ENCODE data around the gene AMER2. TPM values are rescaled to one million over a fixed set of nuclear protein-coding genes. Genes with fewer than 3 reads are reported as not detected.

The AMER2 gene
- polyA plus RNA-seq, 1 donor from 2014 or later: 33.2 TPM

DNA sequence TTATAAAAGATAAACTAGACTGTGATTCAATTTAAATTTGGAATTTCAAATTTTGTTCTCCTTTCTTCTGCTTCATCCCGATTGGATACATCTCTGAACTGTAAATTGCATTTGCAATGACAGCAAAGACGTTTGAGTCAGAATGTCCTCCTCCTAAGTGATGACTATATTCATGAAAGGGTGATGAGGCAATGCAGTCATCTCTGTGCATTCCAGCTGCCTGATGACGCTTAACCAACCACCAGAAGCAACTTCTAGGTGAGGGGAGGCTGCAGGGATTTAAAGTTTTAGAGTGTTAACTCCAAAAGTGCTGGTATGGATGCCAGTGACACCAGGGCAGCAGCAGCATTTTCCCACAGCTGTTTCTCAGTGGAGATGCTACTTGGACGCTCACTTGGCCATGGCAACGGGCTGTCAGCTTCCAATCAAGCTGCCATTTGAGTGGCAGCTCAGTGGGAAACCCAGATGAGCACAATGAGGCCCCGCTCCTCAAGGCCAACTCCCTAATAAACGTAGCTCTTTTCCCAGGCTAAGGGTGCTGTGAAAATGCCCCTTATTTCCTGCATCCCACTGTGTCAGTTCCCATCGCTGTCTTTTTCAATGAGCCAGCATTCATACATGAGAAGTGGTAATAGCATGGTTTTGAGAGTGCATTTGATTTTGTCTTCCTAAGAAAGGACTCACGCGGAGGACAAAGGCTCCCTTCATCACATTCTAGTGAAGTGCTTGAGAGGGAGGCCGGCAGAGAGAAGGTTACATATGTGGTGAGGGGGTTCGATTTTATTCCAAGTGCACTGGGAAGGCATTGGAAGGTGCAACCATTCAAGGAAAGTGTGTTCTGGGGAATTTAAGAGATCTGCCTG lies 45.2 kb upstream of the AMER2 start:
- Histone ChIP-seq H3K4me3 (ENCODE audit: low read length) (peak overlapping the region; percentile 52), H3K27ac (ENCODE audit: low read length) (peak overlapping the region; percentile 73), H2AFZ (ENCODE audit: low read depth, low read length) (no peak overlapping the region), H3K79me2 (replicated peaks; ENCODE audit: insufficient read depth, low read length) (no peaks in the 10 kb centered on the region), H3F3A (ENCODE audit: insufficient read depth, low read length, poor library complexity, severe bottlenecking) (no peaks in the 10 kb centered on the region), H4K20me1 (ENCODE audit: insufficient read depth) (no peaks in the 10 kb centered on the region), H3K9me2 (ENCODE audit: insufficient read depth, low read length) (no peaks in the 10 kb centered on the region), H3K9ac (ENCODE audit: low read length) (peak overlapping the region; percentile 22), H3K4me2 (ENCODE audit: low read length) (peak overlapping the region; percentile 26), H3K36me3 (ENCODE audit: insufficient read depth, low read length) (no peaks in the 10 kb centered on the region), H3K27me3 (ENCODE audit: insufficient read depth, low read depth, low read length) (no peaks in the 10 kb centered on the region), H3K9me3 (ENCODE audit: low read length) (no peaks in the 10 kb centered on the region)
- TF ChIP-seq, protein P1, sequence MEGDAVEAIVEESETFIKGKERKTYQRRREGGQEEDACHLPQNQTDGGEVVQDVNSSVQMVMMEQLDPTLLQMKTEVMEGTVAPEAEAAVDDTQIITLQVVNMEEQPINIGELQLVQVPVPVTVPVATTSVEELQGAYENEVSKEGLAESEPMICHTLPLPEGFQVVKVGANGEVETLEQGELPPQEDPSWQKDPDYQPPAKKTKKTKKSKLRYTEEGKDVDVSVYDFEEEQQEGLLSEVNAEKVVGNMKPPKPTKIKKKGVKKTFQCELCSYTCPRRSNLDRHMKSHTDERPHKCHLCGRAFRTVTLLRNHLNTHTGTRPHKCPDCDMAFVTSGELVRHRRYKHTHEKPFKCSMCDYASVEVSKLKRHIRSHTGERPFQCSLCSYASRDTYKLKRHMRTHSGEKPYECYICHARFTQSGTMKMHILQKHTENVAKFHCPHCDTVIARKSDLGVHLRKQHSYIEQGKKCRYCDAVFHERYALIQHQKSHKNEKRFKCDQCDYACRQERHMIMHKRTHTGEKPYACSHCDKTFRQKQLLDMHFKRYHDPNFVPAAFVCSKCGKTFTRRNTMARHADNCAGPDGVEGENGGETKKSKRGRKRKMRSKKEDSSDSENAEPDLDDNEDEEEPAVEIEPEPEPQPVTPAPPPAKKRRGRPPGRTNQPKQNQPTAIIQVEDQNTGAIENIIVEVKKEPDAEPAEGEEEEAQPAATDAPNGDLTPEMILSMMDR (IDR thresholded peaks at IDR 0.05; ENCODE audit: poor library complexity, severe bottlenecking): no peak
- TF ChIP-seq, protein P2, sequence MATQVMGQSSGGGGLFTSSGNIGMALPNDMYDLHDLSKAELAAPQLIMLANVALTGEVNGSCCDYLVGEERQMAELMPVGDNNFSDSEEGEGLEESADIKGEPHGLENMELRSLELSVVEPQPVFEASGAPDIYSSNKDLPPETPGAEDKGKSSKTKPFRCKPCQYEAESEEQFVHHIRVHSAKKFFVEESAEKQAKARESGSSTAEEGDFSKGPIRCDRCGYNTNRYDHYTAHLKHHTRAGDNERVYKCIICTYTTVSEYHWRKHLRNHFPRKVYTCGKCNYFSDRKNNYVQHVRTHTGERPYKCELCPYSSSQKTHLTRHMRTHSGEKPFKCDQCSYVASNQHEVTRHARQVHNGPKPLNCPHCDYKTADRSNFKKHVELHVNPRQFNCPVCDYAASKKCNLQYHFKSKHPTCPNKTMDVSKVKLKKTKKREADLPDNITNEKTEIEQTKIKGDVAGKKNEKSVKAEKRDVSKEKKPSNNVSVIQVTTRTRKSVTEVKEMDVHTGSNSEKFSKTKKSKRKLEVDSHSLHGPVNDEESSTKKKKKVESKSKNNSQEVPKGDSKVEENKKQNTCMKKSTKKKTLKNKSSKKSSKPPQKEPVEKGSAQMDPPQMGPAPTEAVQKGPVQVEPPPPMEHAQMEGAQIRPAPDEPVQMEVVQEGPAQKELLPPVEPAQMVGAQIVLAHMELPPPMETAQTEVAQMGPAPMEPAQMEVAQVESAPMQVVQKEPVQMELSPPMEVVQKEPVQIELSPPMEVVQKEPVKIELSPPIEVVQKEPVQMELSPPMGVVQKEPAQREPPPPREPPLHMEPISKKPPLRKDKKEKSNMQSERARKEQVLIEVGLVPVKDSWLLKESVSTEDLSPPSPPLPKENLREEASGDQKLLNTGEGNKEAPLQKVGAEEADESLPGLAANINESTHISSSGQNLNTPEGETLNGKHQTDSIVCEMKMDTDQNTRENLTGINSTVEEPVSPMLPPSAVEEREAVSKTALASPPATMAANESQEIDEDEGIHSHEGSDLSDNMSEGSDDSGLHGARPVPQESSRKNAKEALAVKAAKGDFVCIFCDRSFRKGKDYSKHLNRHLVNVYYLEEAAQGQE (IDR thresholded peaks at IDR 0.05; ENCODE audit: borderline replicate concordance): peak; percentile 37
- TF ChIP-seq TAF1 (IDR thresholded peaks at IDR 0.05; ENCODE audit: low read depth) (no peak), EZH2 (IDR thresholded peaks at IDR 0.05; ENCODE audit: borderline replicate concordance, insufficient read depth, low read length, poor library complexity, severe bottlenecking) (no peak), EP300 (conservative IDR thresholded peaks at IDR 0.05; ENCODE audit: poor library complexity, severe bottlenecking) (peak; percentile 82)

DNA sequence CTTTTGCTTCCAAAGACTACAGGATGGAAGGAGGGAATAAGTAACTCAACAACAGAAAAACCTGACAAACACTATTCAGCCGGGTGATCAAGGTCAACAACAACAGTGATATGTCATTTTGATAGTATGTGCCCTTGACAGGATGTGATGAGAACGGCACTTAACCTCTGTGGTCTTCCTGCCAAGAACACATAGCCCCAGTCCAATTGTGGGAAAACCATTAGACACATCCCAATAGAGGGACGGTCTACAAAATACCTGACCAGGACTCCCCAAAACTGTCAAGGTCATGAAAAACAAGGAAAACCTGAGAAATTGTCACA lies 43.1 kb upstream of the AMER2 start:
- H3K4me2 ChIP-seq (ENCODE audit: low read length): no peak overlapping the region
- no peaks in the 10 kb centered on the region for H3K27me3 ChIP-seq (ENCODE audit: insufficient read depth, low read depth, low read length)
- H3K36me3 ChIP-seq (ENCODE audit: insufficient read depth, low read length): no peaks in the 10 kb centered on the region
- H3K9me3 ChIP-seq (ENCODE audit: low read length): no peaks in the 10 kb centered on the region
- TF ChIP-seq RAD21 (conservative IDR thresholded peaks at IDR 0.05): no peak
- TF ChIP-seq, protein P1 (IDR thresholded peaks at IDR 0.05; ENCODE audit: poor library complexity, severe bottlenecking): no peak
- no peak for TF ChIP-seq TAF1 (IDR thresholded peaks at IDR 0.05; ENCODE audit: low read depth)
- TF ChIP-seq MXI1 (conservative IDR thresholded peaks at IDR 0.05; ENCODE audit: poor library complexity, severe bottlenecking): no peak
- TF ChIP-seq, protein P2 (IDR thresholded peaks at IDR 0.05; ENCODE audit: borderline replicate concordance): no peak
- no peak for TF ChIP-seq SMC3 (conservative IDR thresholded peaks at IDR 0.05; ENCODE audit: poor library complexity)
- TF ChIP-seq EZH2 (IDR thresholded peaks at IDR 0.05; ENCODE audit: borderline replicate concordance, insufficient read depth, low read length, poor library complexity, severe bottlenecking): no peak
- no peak for TF ChIP-seq EP300 (conservative IDR thresholded peaks at IDR 0.05; ENCODE audit: poor library complexity, severe bottlenecking)
- no peak for TF ChIP-seq POLR2AphosphoS5 (IDR thresholded peaks at IDR 0.05)
- H3K9me2 ChIP-seq (ENCODE audit: insufficient read depth, low read length): no peaks in the 10 kb centered on the region
- no peak overlapping the region for H3K27ac ChIP-seq (ENCODE audit: low read length)
- no peaks in the 10 kb centered on the region for H4K20me1 ChIP-seq (ENCODE audit: insufficient read depth)
- H3K9ac ChIP-seq (ENCODE audit: low read length): no peak overlapping the region
- no peak overlapping the region for H3K4me3 ChIP-seq (ENCODE audit: low read length)
- no peaks in the 10 kb centered on the region for H3K79me2 ChIP-seq (replicated peaks; ENCODE audit: insufficient read depth, low read length)
- H2AFZ ChIP-seq (ENCODE audit: low read depth, low read length): no peak overlapping the region
- H3F3A ChIP-seq (ENCODE audit: insufficient read depth, low read length, poor library complexity, severe bottlenecking): no peaks in the 10 kb centered on the region

Data from neural cell (in vitro differentiated cells).